Measurements from ENCODE around the gene RNASE8. TPM values are rescaled to one million over a fixed set of nuclear protein-coding genes. Genes with fewer than 3 reads are reported as not detected.

RNASE8 gene
- total and polyA plus RNA-seq, 2 of the 4 experiments (the other 2 are of a cell fraction): not detected

- Histone ChIP-seq H3K14ac (replicated peaks; ENCODE audit: low read depth, low read length) (0 out of 2 replicates have a peak overlapping the region, but pooled peaks have one; percentile 64), H3K4ac (ENCODE audit: low read depth, low read length) (peak overlapping the region; percentile 81; the same call in 1 of the 2 replicates), H3K27me3 (ENCODE audit: control insufficient read depth, insufficient read depth, low read length) (no peaks in the 10 kb centered on the region), H4K91ac (ENCODE audit: insufficient read depth, low read depth, low read length) (no peak overlapping the region), H3K9me1 (ENCODE audit: insufficient read depth, low read length) (peaks cover 10% of the 10 kb centered on the region), H2BK15ac (ENCODE audit: low read depth, low read length) (0 out of 3 replicates have a peak overlapping the region, but pooled peaks have one; percentile 40), H2AK9ac (replicated peaks; ENCODE audit: low read depth, low read length, poor library complexity) (peak overlapping the region; percentile 73), H4K5ac (ENCODE audit: low read depth, low read length) (no peak overlapping the region), H2BK5ac (ENCODE audit: low read depth, low read length, poor library complexity, severe bottlenecking) (peak overlapping the region; percentile 97), H3K9ac (ENCODE audit: low read depth, low read length) (no peak overlapping the region; the same call in 1 of the 2 replicates), H3K79me1 (ENCODE audit: low read depth in 1 of 2, low read length in 2 of 2) (peaks cover 29 to 61% of the 10 kb centered on the region in 2 experiments), H3K4me1 (ENCODE audit: control insufficient read depth, insufficient read depth, low read length) (peaks cover 22% of the 10 kb centered on the region), H2AK5ac (ENCODE audit: low read depth, low read length) (peak overlapping the region; percentile 63), H3K27ac (ENCODE audit: insufficient read depth, low read length) (peak overlapping the region; percentile 96; the same call in 1 of the 2 replicates), H2AFZ (replicated peaks; ENCODE audit: low read length, poor library complexity) (no peak overlapping the region), H2BK20ac (ENCODE audit: low read depth, low read length) (no peak overlapping the region), H2BK120ac (ENCODE audit: low read depth, low read length) (no peak overlapping the region; the same call in 1 of the 2 replicates), H4K20me1 (ENCODE audit: insufficient read depth, low read length) (peaks cover 10% of the 10 kb centered on the region), H3K9me3 (ENCODE audit: control insufficient read depth, insufficient read depth, low read length) (no peaks in the 10 kb centered on the region), H3K18ac (ENCODE audit: low read depth, low read length) (no peak overlapping the region), H3K56ac (ENCODE audit: extremely low read depth, insufficient read depth, low read length) (no peak overlapping the region), H3K4me3 (ENCODE audit: insufficient read depth, low read depth, low read length) (no peak overlapping the region), H3K4me2 (ENCODE audit: low read depth, low read length) (no peak overlapping the region), H3K36me3 (ENCODE audit: control insufficient read depth, insufficient read depth, low read length) (peaks cover 47% of the 10 kb centered on the region), H3K23ac (ENCODE audit: low read depth, low read length) (peak overlapping the region; percentile 82; the same call in 1 of the 2 replicates), H4K8ac (ENCODE audit: low read depth in 2 of 2, low read length in 2 of 2) (no peak overlapping the region)
- ChIA-PET CTCF (interaction anchor here (1.3 to 2.8 kb wide), 4 partner anchors 10 to 58 kb away, joined by 3 to 18 read pairs (median 6); no protein-coding TSS in a partner anchor), POLR2A (ENCODE audit: unreplicated experiment) (interaction anchor here (0.5 kb wide), 1 partner anchor 16 kb away, joined by 3 read pairs; no protein-coding TSS in a partner anchor)
- ATAC-seq (ENCODE audit: low read depth) (no peak), DNase-seq (no peak)
- no peak for TF ChIP-seq RCOR1 (IDR thresholded peaks at IDR 0.05; ENCODE audit: insufficient replicate concordance, low read length)
- TF ChIP-seq RAD21 (IDR thresholded peaks at IDR 0.05; ENCODE audit: low read length): no peak
- TF ChIP-seq NFE2L2 (IDR thresholded peaks at IDR 0.05; ENCODE audit: low read depth, low read length): no peak
- no peak for TF ChIP-seq CTCF (conservative IDR thresholded peaks at IDR 0.05; ENCODE audit: low read depth, low read length)
- no peak for TF ChIP-seq MXI1 (IDR thresholded peaks at IDR 0.05; ENCODE audit: borderline replicate concordance, low read depth, low read length)
- TF ChIP-seq ELK1 (IDR thresholded peaks at IDR 0.05; ENCODE audit: borderline replicate concordance, low read depth, low read length): no peak
- no peak for TF ChIP-seq MAZ (IDR thresholded peaks at IDR 0.05; ENCODE audit: borderline replicate concordance, low read depth, low read length)
- in situ Hi-C loops (cut with MboI; ENCODE audit: low sequenced_read_pairs) (no loop called here), dilution Hi-C loops (cut with HindIII; ENCODE audit: low sequenced_read_pairs, unreplicated experiment) (no loop called here), intact Hi-C loops (cut with micrococcal nuclease) (no loop called here)
- BruUV-seq (replicated peaks): no TSS peak
- 83% methylated on average over 3 of the region's 9 CpGs; no CpG with 5 or more reads in 1 of the 2 experiments for WGBS, 2 experiments (ENCODE audit: extremely low coverage in 2 of 2, insufficient read length in 1 of 2)
These were observed 15.2 kb downstream of the RNASE8 start for GRCh38 chr14:21072781-21073339.
